Liver (tissue), 9 donors: ENCODE data around the gene KLRC2. TPM values are rescaled to one million over a fixed set of nuclear protein-coding genes. Genes with fewer than 3 reads are reported as not detected.
"Not testable (repeated sequence)": the region's sequence is repeated elsewhere in the genome, so short reads cannot be mapped to it uniquely, and the experiment has no call there.

Experiments used
- DNase-seq: peaks from one replicate; pipeline ENCODE4 v3.0.0-alpha.2; 2017; ENCODE audit warnings: low spot score
- H3K27ac ChIP-seq, 2 donors: one replicate each; pipeline ENCODE4 v1.7.0; 2013; ENCODE audit warnings: inconsistent platforms in 2 of 2, low read length in 2 of 2, control low read depth in 1 of 2, low read depth in 1 of 2, mild to moderate bottlenecking in 1 of 2
- H3K27me3 ChIP-seq, 4 donors: one replicate each; pipeline versions ENCODE4 v1.6.1 to v1.7.0; 2013; ENCODE audit warnings: low read length in 3 of 4, inconsistent platforms in 1 of 4, mild to moderate bottlenecking in 1 of 4, moderate library complexity in 1 of 4; ENCODE audit not compliant: control insufficient read depth in 4 of 4, insufficient read depth in 4 of 4
- H3K36me3 ChIP-seq, 4 donors: one replicate each; pipeline versions ENCODE4 v1.6.1 to v1.7.0; 2013; ENCODE audit warnings: low read length in 3 of 4, mild to moderate bottlenecking in 3 of 4, low read depth in 1 of 4, moderate library complexity in 1 of 4; ENCODE audit not compliant: control insufficient read depth in 4 of 4, insufficient read depth in 3 of 4
- H3K4me1 ChIP-seq, 4 donors: one replicate each; pipeline versions ENCODE4 v1.6.1 to v1.7.0; 2013; ENCODE audit warnings: low read length in 3 of 4, mild to moderate bottlenecking in 3 of 4, moderate library complexity in 1 of 4; ENCODE audit not compliant: control insufficient read depth in 4 of 4, insufficient read depth in 4 of 4
- H3K4me3 ChIP-seq, 3 donors: one replicate each; pipeline versions ENCODE4 v1.6.1 to v1.7.0; 2013; ENCODE audit warnings: low read length in 3 of 3, control low read depth in 1 of 3, low read depth in 1 of 3, mild to moderate bottlenecking in 1 of 3
- H3K9ac ChIP-seq, 2 donors: one replicate each; pipeline ENCODE4 v1.7.0; 2013; ENCODE audit warnings: low read length in 2 of 2, mild to moderate bottlenecking in 2 of 2, moderate library complexity in 2 of 2, control low read depth in 1 of 2, low read depth in 1 of 2
- H3K9me3 ChIP-seq, 4 donors: one replicate each; pipeline versions ENCODE4 v1.6.1 to v1.7.0; 2013; ENCODE audit warnings: low read length in 3 of 4; ENCODE audit not compliant: control insufficient read depth in 4 of 4
- EGR1 ChIP-seq, 2 donors: IDR thresholded peaks; 2 replicates each; pipeline ENCODE4 v1.6.1; 2016 to 2018; ENCODE audit warnings: antibody characterized with exemption in 2 of 2, low read depth in 2 of 2
- FOXA1 ChIP-seq: IDR thresholded peaks from 2 replicates; pipeline ENCODE4 v1.6.1; 2016; ENCODE audit warnings: antibody characterized with exemption
- FOXA2 ChIP-seq: IDR thresholded peaks from 2 replicates; pipeline ENCODE4 v1.6.1; 2016; ENCODE audit warnings: antibody characterized with exemption
- GABPA ChIP-seq, 2 donors: IDR thresholded peaks in 1 of 2; conservative IDR thresholded peaks in 1 of 2; 2 replicates each; pipeline ENCODE4 v1.6.1; 2016; ENCODE audit warnings: antibody characterized with exemption in 2 of 2, mild to moderate bottlenecking in 1 of 2, moderate library complexity in 1 of 2
- HNF4A ChIP-seq, 2 donors: conservative IDR thresholded peaks; 2 replicates each; pipeline ENCODE4 v1.6.1; 2016; ENCODE audit warnings: antibody characterized with exemption in 2 of 2, mild to moderate bottlenecking in 2 of 2
- HNF4G ChIP-seq: IDR thresholded peaks from 2 replicates; pipeline ENCODE4 v1.6.1; 2016; ENCODE audit warnings: antibody characterized with exemption
- JUND ChIP-seq, 2 donors: IDR thresholded peaks; 2 replicates each; pipeline ENCODE4 v1.6.1; 2016; ENCODE audit warnings: antibody characterized with exemption in 2 of 2
- NR2F2 ChIP-seq: IDR thresholded peaks from 2 replicates; pipeline ENCODE4 v1.6.1; 2016; ENCODE audit warnings: antibody characterized with exemption
- RAD21 ChIP-seq, 2 donors: IDR thresholded peaks; 2 replicates each; pipeline ENCODE4 v1.6.1; 2016; ENCODE audit warnings: antibody characterized with exemption in 2 of 2, mild to moderate bottlenecking in 2 of 2
- RXRA ChIP-seq, 2 donors: IDR thresholded peaks; 2 replicates each; pipeline ENCODE4 v1.6.1; 2017 to 2018; ENCODE audit warnings: antibody characterized with exemption in 2 of 2, mild to moderate bottlenecking in 1 of 2
- SP1 ChIP-seq: IDR thresholded peaks from 2 replicates; pipeline ENCODE4 v1.6.1; 2018; ENCODE audit warnings: antibody characterized with exemption, mild to moderate bottlenecking
- TAF1 ChIP-seq: conservative IDR thresholded peaks from 2 replicates; pipeline ENCODE4 v1.6.1; 2016; ENCODE audit warnings: antibody characterized with exemption, mild to moderate bottlenecking
- YY1 ChIP-seq: IDR thresholded peaks from 2 replicates; pipeline ENCODE4 v1.6.1; 2016; ENCODE audit warnings: antibody characterized with exemption, mild to moderate bottlenecking
- WGBS: extraction: QIAGEN DNeasy Blood & Tissue Kit; methylation state at CpG from one replicate; pipeline ENCODE4 v1.1.7; 2013; 5-methylcytosine and 5-hydroxymethylcytosine counted together
- polyA plus RNA-seq, 2 donors: library from polyadenylated mRNA; stranded (reverse) in 1 of 2; unstranded in 1 of 2; fragments of 200-250 nt in 1 of 2; fragments of >200 nt in 1 of 2; fragmentation: Nextera tagmentation in 1 of 2; extraction: Ambion mirVana in 1 of 2; gene quantifications; one replicate each; pipeline versions ENCODE4 v1.2.1 to v1.2.3, GENCODE V29; 2013 to 2015
- total RNA-seq, 2 donors: library from RNA; depleted of rRNA; stranded (reverse); fragments of >200 nt; gene quantifications; one replicate each; pipeline ENCODE4 v1.2.3, GENCODE V29; 2014
- TF ChIP-seq, protein P1 (sequence below): IDR thresholded peaks from 2 replicates; pipeline ENCODE4 v1.6.1; 2016; ENCODE audit warnings: antibody characterized with exemption, mild to moderate bottlenecking
- TF ChIP-seq, protein P2 (sequence below): fragments of 150-350 bp; IDR thresholded peaks from 2 replicates; pipeline ENCODE4 v1.5.1; 2017; ENCODE audit warnings: improper control_type of control experiment, low read depth, low read length; ENCODE audit not compliant: missing input control
- TF ChIP-seq, protein P3 (sequence below): IDR thresholded peaks from 2 replicates; pipeline ENCODE4 v1.6.1; 2016; ENCODE audit warnings: antibody characterized with exemption
- TF ChIP-seq, protein P4 (sequence below): IDR thresholded peaks from 2 replicates; pipeline ENCODE4 v1.6.1; 2016; ENCODE audit warnings: antibody characterized with exemption
- TF ChIP-seq, protein P5 (sequence below): IDR thresholded peaks from 2 replicates; pipeline ENCODE4 v1.6.1; 2016; ENCODE audit warnings: antibody characterized with exemption
- donor health status: healthy.
- donor health status: healthy.
- donor health status: healthy.
- donor health status: healthy.
- donor health status: healthy.

KLRC2 gene
- total and polyA plus RNA-seq, 4 donors, result 0.13 to 1.5 (median 0.28) TPM

DNA sequence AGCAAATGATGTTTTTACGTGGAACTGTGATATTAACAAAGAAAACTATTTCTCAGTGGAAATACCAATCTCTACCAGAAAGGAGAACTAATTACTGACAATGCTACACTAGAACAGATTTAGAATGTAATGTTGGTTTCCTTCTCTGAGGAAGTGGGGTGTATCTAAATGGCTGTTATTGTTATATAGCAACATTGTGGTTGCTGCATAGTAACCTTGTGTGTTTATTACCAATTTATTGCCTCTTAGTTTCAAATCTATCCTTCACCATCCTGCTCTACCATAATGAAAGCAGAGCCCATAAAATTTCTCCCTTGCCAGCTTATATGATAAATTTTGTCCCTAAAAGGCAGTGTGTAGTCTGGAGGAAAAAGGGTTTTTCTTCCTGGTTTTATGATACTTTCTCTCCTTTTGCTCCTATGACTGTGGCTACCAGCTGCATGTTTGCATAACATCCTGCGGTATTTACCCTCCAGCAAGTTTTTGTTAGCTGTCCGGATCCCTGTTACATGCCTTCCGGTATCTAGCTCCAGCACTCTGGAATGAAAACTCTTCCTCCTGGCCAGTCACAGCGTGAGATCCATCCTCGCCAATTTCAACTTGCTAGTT lies 40.3 kb downstream of the KLRC2 start:
- Histone ChIP-seq H3K4me3 (no peak overlapping the region), H3K4me1 (no peaks in the 10 kb centered on the region), H3K9ac (no peak overlapping the region), H3K9me3 (no peaks in the 10 kb centered on the region), H3K27me3 (peaks cover 0 to 7% (median 0%) of the 10 kb centered on the region in 4 donors), H3K27ac (no peak overlapping the region), H3K36me3 (no peaks in the 10 kb centered on the region)
- 23% methylated on average over 6 of the region's 6 CpGs for WGBS
- no peak for DNase-seq
- TF ChIP-seq JUND (IDR thresholded peaks at IDR 0.05) (no peak), GABPA (IDR thresholded peaks at IDR 0.05 in 1 of 2, conservative IDR thresholded peaks at IDR 0.05 in 1 of 2) (peak; percentile 17 to 52), EGR1 (IDR thresholded peaks at IDR 0.05; ENCODE audit: low read depth in 2 of 2) (no peak), NR2F2 (no peak), HNF4G (no peak), TAF1 (no peak), FOXA1 (no peak), SP1 (peak; percentile 33), HNF4A (conservative IDR thresholded peaks at IDR 0.05) (no peak), YY1 (peak; percentile 22), FOXA2 (peak; percentile 37), RXRA (IDR thresholded peaks at IDR 0.05) (no peak), RAD21 (IDR thresholded peaks at IDR 0.05) (no peak)
- TF ChIP-seq, protein P1, sequence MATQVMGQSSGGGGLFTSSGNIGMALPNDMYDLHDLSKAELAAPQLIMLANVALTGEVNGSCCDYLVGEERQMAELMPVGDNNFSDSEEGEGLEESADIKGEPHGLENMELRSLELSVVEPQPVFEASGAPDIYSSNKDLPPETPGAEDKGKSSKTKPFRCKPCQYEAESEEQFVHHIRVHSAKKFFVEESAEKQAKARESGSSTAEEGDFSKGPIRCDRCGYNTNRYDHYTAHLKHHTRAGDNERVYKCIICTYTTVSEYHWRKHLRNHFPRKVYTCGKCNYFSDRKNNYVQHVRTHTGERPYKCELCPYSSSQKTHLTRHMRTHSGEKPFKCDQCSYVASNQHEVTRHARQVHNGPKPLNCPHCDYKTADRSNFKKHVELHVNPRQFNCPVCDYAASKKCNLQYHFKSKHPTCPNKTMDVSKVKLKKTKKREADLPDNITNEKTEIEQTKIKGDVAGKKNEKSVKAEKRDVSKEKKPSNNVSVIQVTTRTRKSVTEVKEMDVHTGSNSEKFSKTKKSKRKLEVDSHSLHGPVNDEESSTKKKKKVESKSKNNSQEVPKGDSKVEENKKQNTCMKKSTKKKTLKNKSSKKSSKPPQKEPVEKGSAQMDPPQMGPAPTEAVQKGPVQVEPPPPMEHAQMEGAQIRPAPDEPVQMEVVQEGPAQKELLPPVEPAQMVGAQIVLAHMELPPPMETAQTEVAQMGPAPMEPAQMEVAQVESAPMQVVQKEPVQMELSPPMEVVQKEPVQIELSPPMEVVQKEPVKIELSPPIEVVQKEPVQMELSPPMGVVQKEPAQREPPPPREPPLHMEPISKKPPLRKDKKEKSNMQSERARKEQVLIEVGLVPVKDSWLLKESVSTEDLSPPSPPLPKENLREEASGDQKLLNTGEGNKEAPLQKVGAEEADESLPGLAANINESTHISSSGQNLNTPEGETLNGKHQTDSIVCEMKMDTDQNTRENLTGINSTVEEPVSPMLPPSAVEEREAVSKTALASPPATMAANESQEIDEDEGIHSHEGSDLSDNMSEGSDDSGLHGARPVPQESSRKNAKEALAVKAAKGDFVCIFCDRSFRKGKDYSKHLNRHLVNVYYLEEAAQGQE, result peak; percentile 14
- TF ChIP-seq, protein P2, sequence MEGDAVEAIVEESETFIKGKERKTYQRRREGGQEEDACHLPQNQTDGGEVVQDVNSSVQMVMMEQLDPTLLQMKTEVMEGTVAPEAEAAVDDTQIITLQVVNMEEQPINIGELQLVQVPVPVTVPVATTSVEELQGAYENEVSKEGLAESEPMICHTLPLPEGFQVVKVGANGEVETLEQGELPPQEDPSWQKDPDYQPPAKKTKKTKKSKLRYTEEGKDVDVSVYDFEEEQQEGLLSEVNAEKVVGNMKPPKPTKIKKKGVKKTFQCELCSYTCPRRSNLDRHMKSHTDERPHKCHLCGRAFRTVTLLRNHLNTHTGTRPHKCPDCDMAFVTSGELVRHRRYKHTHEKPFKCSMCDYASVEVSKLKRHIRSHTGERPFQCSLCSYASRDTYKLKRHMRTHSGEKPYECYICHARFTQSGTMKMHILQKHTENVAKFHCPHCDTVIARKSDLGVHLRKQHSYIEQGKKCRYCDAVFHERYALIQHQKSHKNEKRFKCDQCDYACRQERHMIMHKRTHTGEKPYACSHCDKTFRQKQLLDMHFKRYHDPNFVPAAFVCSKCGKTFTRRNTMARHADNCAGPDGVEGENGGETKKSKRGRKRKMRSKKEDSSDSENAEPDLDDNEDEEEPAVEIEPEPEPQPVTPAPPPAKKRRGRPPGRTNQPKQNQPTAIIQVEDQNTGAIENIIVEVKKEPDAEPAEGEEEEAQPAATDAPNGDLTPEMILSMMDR, result no peak
- TF ChIP-seq, protein P3, sequence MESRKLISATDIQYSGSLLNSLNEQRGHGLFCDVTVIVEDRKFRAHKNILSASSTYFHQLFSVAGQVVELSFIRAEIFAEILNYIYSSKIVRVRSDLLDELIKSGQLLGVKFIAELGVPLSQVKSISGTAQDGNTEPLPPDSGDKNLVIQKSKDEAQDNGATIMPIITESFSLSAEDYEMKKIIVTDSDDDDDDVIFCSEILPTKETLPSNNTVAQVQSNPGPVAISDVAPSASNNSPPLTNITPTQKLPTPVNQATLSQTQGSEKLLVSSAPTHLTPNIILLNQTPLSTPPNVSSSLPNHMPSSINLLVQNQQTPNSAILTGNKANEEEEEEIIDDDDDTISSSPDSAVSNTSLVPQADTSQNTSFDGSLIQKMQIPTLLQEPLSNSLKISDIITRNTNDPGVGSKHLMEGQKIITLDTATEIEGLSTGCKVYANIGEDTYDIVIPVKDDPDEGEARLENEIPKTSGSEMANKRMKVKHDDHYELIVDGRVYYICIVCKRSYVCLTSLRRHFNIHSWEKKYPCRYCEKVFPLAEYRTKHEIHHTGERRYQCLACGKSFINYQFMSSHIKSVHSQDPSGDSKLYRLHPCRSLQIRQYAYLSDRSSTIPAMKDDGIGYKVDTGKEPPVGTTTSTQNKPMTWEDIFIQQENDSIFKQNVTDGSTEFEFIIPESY, result no peak
- TF ChIP-seq, protein P4, sequence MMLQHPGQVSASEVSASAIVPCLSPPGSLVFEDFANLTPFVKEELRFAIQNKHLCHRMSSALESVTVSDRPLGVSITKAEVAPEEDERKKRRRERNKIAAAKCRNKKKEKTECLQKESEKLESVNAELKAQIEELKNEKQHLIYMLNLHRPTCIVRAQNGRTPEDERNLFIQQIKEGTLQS, result no peak
- TF ChIP-seq, protein P5, sequence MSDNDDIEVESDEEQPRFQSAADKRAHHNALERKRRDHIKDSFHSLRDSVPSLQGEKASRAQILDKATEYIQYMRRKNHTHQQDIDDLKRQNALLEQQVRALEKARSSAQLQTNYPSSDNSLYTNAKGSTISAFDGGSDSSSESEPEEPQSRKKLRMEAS, result no peak

DNA sequence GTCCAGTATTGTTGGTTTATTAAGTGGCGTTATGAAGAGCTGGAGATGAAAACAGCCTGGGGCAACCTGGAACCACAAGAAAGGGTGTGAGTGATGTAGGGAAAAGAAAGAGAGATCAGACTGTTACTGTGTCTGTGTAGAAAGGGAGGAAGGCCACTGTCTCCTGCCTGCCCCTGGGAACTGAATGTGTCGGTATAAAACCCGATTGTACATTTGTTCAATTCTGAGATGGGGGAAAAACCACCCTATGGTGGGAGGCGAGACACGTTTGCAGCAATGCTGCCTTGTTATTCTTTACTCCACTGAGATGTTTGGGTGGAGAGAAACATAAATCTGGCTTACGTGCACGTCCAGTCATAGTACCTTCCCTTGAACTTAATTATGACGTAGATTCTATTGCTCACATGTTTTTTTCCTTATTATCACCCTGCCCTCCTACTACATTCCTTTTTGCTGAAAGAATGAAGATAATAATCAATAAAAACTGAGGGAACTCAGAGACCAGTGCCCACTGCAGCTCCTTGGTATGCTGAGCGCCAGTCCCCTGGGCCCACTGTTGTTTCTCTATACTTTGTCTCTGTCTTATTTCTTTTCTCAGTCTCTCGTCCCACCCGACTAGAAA lies 41.2 kb downstream of the KLRC2 start:
- not testable (repeated sequence) for H3K4me3 ChIP-seq, H3K27ac ChIP-seq, H3K4me1 ChIP-seq, DNase-seq, H3K36me3 ChIP-seq, H3K9ac ChIP-seq, H3K9me3 ChIP-seq, H3K27me3 ChIP-seq
- WGBS, result 86% methylated on average over 11 of the region's 11 CpGs
